CD4-positive, alpha-beta T cell (primary cell): ENCODE data around the gene TMEM145. TPM values are rescaled to one million over a fixed set of nuclear protein-coding genes. Genes with fewer than 3 reads are reported as not detected.
A peak's percentile ranks its signal among the peaks of the same experiment; 100 is the strongest.

Experiments
- ATAC-seq: fragments of 200-7000 bp; cut with Tn5 transposase; one replicate; pipeline ENCODE4 v1.10.0; 2022; ENCODE audit warnings: mild to moderate bottlenecking; ENCODE audit not compliant: poor library complexity
- CTCF ChIA-PET: fragments of 350-600 bp; sonication (Branson Sonifier 250); formaldehyde crosslinking; loops from one replicate; lab custom pipeline; 2021; ENCODE audit warnings: antibody characterized with exemption, inconsistent platforms; lab: Charles Lee
- POLR2A ChIA-PET: fragments of 350-600 bp; sonication (Branson Sonifier 250); formaldehyde crosslinking; loops from one replicate; lab custom pipeline; 2021; ENCODE audit warnings: antibody characterized with exemption, inconsistent platforms; lab: Charles Lee
- DNase-seq, 14 experiments: peaks; one replicate each; pipeline ENCODE4 v3.0.0-alpha.2; 2013 to 2020; ENCODE audit warnings: mixed read lengths in 2 of 14
- H3K27ac ChIP-seq, 2 donors: one replicate each; pipeline versions ENCODE4 v1.5.1 to v1.7.0; 2013; ENCODE audit warnings: low read length in 2 of 2, low read depth in 1 of 2, mild to moderate bottlenecking in 1 of 2
- H3K27me3 ChIP-seq, 2 experiments: 1 replicate in 1 of 2; 2 replicates in 1 of 2; pipeline versions ENCODE4 v1.6.1 to v1.7.0; 2013; ENCODE audit warnings: low read length in 2 of 2, control low read depth in 1 of 2, mild to moderate bottlenecking in 1 of 2, moderate library complexity in 1 of 2; ENCODE audit not compliant: insufficient read depth in 2 of 2, control insufficient read depth in 1 of 2
- H3K36me3 ChIP-seq: one replicate; pipeline ENCODE4 v1.6.1; 2013; ENCODE audit warnings: low read length, control low read depth; ENCODE audit not compliant: insufficient read depth
- H3K4me1 ChIP-seq: one replicate; pipeline ENCODE4 v1.6.1; 2013; ENCODE audit warnings: low read length, control low read depth; ENCODE audit not compliant: insufficient read depth
- H3K4me3 ChIP-seq: one replicate; pipeline ENCODE4 v1.5.1; 2013; ENCODE audit warnings: mild to moderate bottlenecking, low read length, moderate library complexity
- H3K9me3 ChIP-seq, 2 experiments: 1 replicate in 1 of 2; 2 replicates in 1 of 2; pipeline versions ENCODE4 v1.6.1 to v1.7.0; 2013; ENCODE audit warnings: low read length in 2 of 2, mild to moderate bottlenecking in 2 of 2, control low read depth in 1 of 2, moderate library complexity in 1 of 2; ENCODE audit not compliant: control insufficient read depth in 1 of 2, insufficient read depth in 1 of 2
- H3K27ac Mint-ChIP-seq: one replicate; pipeline ENCODE4 v1.8.0; 2020; ENCODE audit warnings: mixed read lengths
- H3K27me3 Mint-ChIP-seq: one replicate; pipeline ENCODE4 v1.8.0; 2021; ENCODE audit warnings: mixed read lengths
- H3K36me3 Mint-ChIP-seq: one replicate; pipeline ENCODE4 v1.8.0; 2021; ENCODE audit warnings: low read depth, mixed read lengths
- H3K4me1 Mint-ChIP-seq: one replicate; pipeline ENCODE4 v1.8.0; 2021; ENCODE audit warnings: low read depth, mixed read lengths
- H3K4me3 Mint-ChIP-seq: one replicate; pipeline ENCODE4 v1.8.0; 2020; ENCODE audit warnings: mild to moderate bottlenecking, mixed read lengths
- H3K9me3 Mint-ChIP-seq: one replicate; pipeline ENCODE4 v1.8.0; 2020; ENCODE audit warnings: mixed read lengths
- intact Hi-C, 2 experiments: fragments of 100-400 bp; cut with DNase I in 1 of 2; cut with micrococcal nuclease in 1 of 2; formaldehyde crosslinking; loops; one replicate each; pipeline versions ENCODE4 v1.15.1 to v1.9.0; 2023 to 2025; cut with DNase I, micrococcal nuclease
- total RNA-seq, 174 experiments: library from RNA in 2 of 174; stranded (reverse) in 2 of 174; gene quantifications; one replicate each; pipeline ENCODE4 v1.2.3 and lab custom pipeline; 2021 to 2026
- TF ChIP-seq, protein P1 (sequence below): fragments of 200-600 bp; IDR thresholded peaks from one replicate; pipeline ENCODE4 v1.8.0; 2022; ENCODE audit warnings: antibody characterized with exemption, mild to moderate bottlenecking

The TMEM145 gene
- total RNA-seq, 2 experiments from 2014 or later = not detected

- peak overlapping the region; percentile 28 for H3K27ac Mint-ChIP-seq
These were observed 17.1 kb upstream of the TMEM145 start for GRCh38 chr19:42295831-42296525.

GRCh38 chr19:42297039-42297438 lies 16.1 kb upstream of the TMEM145 start:
- peaks cover 17% of the 10 kb centered on the region for H3K4me1 Mint-ChIP-seq
- TF ChIP-seq, protein P1, sequence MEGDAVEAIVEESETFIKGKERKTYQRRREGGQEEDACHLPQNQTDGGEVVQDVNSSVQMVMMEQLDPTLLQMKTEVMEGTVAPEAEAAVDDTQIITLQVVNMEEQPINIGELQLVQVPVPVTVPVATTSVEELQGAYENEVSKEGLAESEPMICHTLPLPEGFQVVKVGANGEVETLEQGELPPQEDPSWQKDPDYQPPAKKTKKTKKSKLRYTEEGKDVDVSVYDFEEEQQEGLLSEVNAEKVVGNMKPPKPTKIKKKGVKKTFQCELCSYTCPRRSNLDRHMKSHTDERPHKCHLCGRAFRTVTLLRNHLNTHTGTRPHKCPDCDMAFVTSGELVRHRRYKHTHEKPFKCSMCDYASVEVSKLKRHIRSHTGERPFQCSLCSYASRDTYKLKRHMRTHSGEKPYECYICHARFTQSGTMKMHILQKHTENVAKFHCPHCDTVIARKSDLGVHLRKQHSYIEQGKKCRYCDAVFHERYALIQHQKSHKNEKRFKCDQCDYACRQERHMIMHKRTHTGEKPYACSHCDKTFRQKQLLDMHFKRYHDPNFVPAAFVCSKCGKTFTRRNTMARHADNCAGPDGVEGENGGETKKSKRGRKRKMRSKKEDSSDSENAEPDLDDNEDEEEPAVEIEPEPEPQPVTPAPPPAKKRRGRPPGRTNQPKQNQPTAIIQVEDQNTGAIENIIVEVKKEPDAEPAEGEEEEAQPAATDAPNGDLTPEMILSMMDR = no peak
- H3K9me3 Mint-ChIP-seq = no peaks in the 10 kb centered on the region
- intact Hi-C loops = loop anchor here in 1 of 2 experiments (2.0 to 5.0 kb wide), 2 partner anchors 115 to 164 kb away; partner anchors contain the start of gene POU2F2
- DNase-seq (no peak), ATAC-seq (no peak)
- Histone ChIP-seq H3K27ac (no peak overlapping the region), H3K27me3 (no peaks in the 10 kb centered on the region), H3K36me3 (peaks cover 28% of the 10 kb centered on the region), H3K4me3 (no peak overlapping the region), H3K9me3 (no peaks in the 10 kb centered on the region), H3K4me1 (peaks cover 25% of the 10 kb centered on the region)
- H3K27me3 Mint-ChIP-seq = no peaks in the 10 kb centered on the region
- H3K27ac Mint-ChIP-seq = peak overlapping the region; percentile 27
- H3K4me3 Mint-ChIP-seq = no peak overlapping the region
- ChIA-PET CTCF (interaction anchor here (0.9 to 1.4 kb wide), 2 partner anchors 12 to 164 kb away, joined by 5 to 6 read pairs; no protein-coding TSS in a partner anchor), POLR2A (no interaction called here)
- peaks cover 43% of the 10 kb centered on the region for H3K36me3 Mint-ChIP-seq

More at GRCh38 chr19:42295831-42296525, 17.1 kb upstream of the TMEM145 start:
- ATAC-seq = peak; percentile 95
- Mint-ChIP-seq H3K27me3 (no peaks in the 10 kb centered on the region), H3K9me3 (no peaks in the 10 kb centered on the region), H3K4me1 (peaks cover 15% of the 10 kb centered on the region), H3K36me3 (peaks cover 49% of the 10 kb centered on the region), H3K4me3 (peak overlapping the region; percentile 54)
- Histone ChIP-seq H3K9me3 (no peaks in the 10 kb centered on the region), H3K27ac (no peak overlapping the region), H3K36me3 (peaks cover 38% of the 10 kb centered on the region), H3K4me3 (no peak overlapping the region), H3K4me1 (peaks cover 24% of the 10 kb centered on the region), H3K27me3 (no peaks in the 10 kb centered on the region)
- POLR2A ChIA-PET = interaction anchor here (0.7 to 1.3 kb wide), 3 partner anchors 13 to 54 kb away, joined by 3 read pairs; partner anchors contain the start of gene GSK3A
- CTCF ChIA-PET = interaction anchor here (0.7 to 2.0 kb wide), 12 partner anchors 11 to 187 kb away, joined by 3 to 11 read pairs (median 3); partner anchors contain the start of genes GSK3A and TMEM145
- TF ChIP-seq, protein P1 = peak; percentile 98
- peak; percentile 85 to 95 (median 88) for DNase-seq
- intact Hi-C loops = loop anchor here (1.0 to 5.0 kb wide), 4 partner anchors 114 to 188 kb away; partner anchors contain the start of gene POU2F2 (in 1 of the 2)

DNA sequence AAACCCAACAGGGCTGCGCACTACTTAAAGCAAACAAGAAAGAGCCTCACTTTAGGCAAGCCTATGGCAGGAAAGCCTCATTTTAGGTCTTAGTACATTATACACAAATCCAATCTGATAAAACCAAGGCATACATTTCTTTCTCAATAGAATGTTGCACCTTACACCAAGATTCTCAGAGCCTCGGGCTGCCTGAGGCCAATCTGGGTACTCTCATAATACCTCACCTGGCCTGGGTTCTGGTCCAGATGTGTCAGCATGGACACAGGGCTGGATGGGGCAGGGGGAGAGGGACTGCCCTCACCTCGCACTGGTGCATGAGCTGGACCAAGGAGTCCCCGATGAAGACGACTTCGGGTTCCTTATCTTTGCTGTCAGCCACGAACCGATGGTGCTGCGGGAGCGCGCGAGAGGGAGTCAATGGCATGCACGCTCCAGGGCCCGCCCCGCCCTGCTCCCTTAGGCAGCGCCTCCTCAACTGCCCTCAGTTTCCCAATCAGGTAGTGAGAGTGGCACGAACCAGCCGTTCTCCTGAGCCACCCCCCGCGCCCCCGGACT lies 11.4 kb upstream of the TMEM145 start, which contains the start of gene PRR19:
PRR19 (plus strand) TSS at position 487 of the 558 bp plus-strand sequence. CDS start 7,453 bp downstream, outside the sequence.
- peaks cover 10% of the 10 kb centered on the region for H3K36me3 Mint-ChIP-seq
- ChIA-PET POLR2A (interaction anchor here (0.6 to 1.3 kb wide), 10 partner anchors 17 to 186 kb away, joined by 3 to 9 read pairs (median 3); partner anchors contain the start of gene POU2F2), CTCF (interaction anchor here (0.9 kb wide), 2 partner anchors 22 to 54 kb away, joined by 3 read pairs; no protein-coding TSS in a partner anchor)
- no peaks in the 10 kb centered on the region for H3K27me3 Mint-ChIP-seq
- DNase-seq (peak in 3 of 14 experiments; percentile 33 to 52 (median 46)), ATAC-seq (peak; percentile 15)
- Histone ChIP-seq H3K4me1 (peaks cover 28% of the 10 kb centered on the region), H3K9me3 (peaks cover 0 to 2% of the 10 kb centered on the region in 2 experiments), H3K27me3 (no peaks in the 10 kb centered on the region), H3K27ac (peak within 1 kb of the TSS; percentile 29 to 58), H3K4me3 (peak within 1 kb of the TSS; percentile 91), H3K36me3 (peaks cover 1% of the 10 kb centered on the region)
- TF ChIP-seq, protein P1 = no peak
- peaks cover 26% of the 10 kb centered on the region for H3K4me1 Mint-ChIP-seq
- intact Hi-C loops = loop anchor here (1.0 to 5.0 kb wide), 3 partner anchors 19 to 104 kb away; partner anchors contain the start of gene MEGF8 (in 2 of the 2)
- H3K4me3 Mint-ChIP-seq = peak within 1 kb of the TSS; percentile 88
- no peaks in the 10 kb centered on the region for H3K9me3 Mint-ChIP-seq
- H3K27ac Mint-ChIP-seq = peak within 1 kb of the TSS; percentile 66
